Calu3 (cell line): Measurements from ENCODE around the gene SORL1-AS1.
"Not testable (repeated sequence)": the region's sequence is repeated elsewhere in the genome, so short reads cannot be mapped to it uniquely, and the experiment has no call there.

ENCODE experiments used
- BruUV-seq: library from RNA; stranded (reverse); fragments of 400-500 nt; replicated peaks from 2 replicates; lab custom pipeline; 2021; lab: Mats Ljungman, UMichigan
- CTCF ChIA-PET: fragments of 300-600 bp; sonication (Branson Sonifier 250); formaldehyde crosslinking; loops from one replicate; lab custom pipeline; 2022; ENCODE audit warnings: antibody characterized with exemption; lab: Charles Lee
- DNase-seq: peaks from one replicate; pipeline ENCODE4 v3.0.0; 2022
- H3K27ac Mint-ChIP-seq: one replicate; pipeline ENCODE4 v1.8.0; 2022; ENCODE audit warnings: mixed read lengths; ENCODE audit not compliant: unreplicated experiment
- H3K27me3 Mint-ChIP-seq: one replicate; pipeline ENCODE4 v1.8.0; 2022; ENCODE audit warnings: mixed read lengths; ENCODE audit not compliant: unreplicated experiment
- H3K36me3 Mint-ChIP-seq: one replicate; pipeline ENCODE4 v1.8.0; 2022; ENCODE audit warnings: mild to moderate bottlenecking, moderate library complexity, mixed read lengths; ENCODE audit not compliant: insufficient read depth, unreplicated experiment
- H3K4me1 Mint-ChIP-seq: one replicate; pipeline ENCODE4 v1.8.0; 2022; ENCODE audit warnings: mild to moderate bottlenecking, low read depth, mixed read lengths; ENCODE audit not compliant: unreplicated experiment
- H3K4me3 Mint-ChIP-seq: one replicate; pipeline ENCODE4 v1.8.0; 2022; ENCODE audit warnings: mild to moderate bottlenecking, low read depth, moderate library complexity, mixed read lengths; ENCODE audit not compliant: unreplicated experiment
- H3K9me3 Mint-ChIP-seq: one replicate; pipeline ENCODE4 v1.8.0; 2022; ENCODE audit warnings: low read depth, mixed read lengths; ENCODE audit not compliant: unreplicated experiment
- CTCF ChIP-seq: fragments of 200-600 bp; IDR thresholded peaks from one replicate; pipeline ENCODE4 v1.8.0; 2022; ENCODE audit warnings: antibody characterized with exemption; ENCODE audit not compliant: unreplicated experiment
- intact Hi-C: fragments of 100-400 bp; cut with micrococcal nuclease; formaldehyde crosslinking; loops from one replicate; pipeline ENCODE4 v1.10.0; 2022; ENCODE audit not compliant: unreplicated experiment

Gene SORL1-AS1

GRCh38 chr11:121415856-121416255 lies 36.9 kb downstream of the SORL1-AS1 start:
- CTCF ChIA-PET: interaction anchor here (0.7 kb wide), 1 partner anchor 924 kb away, joined by 6 read pairs; no protein-coding TSS in a partner anchor
- Mint-ChIP-seq H3K9me3 (no peaks in the 10 kb centered on the region), H3K36me3 (no peaks in the 10 kb centered on the region), H3K4me1 (peaks cover 8% of the 10 kb centered on the region), H3K27ac (no peak overlapping the region), H3K27me3 (no peaks in the 10 kb centered on the region), H3K4me3 (no peak overlapping the region)
- no peak for TF ChIP-seq CTCF
- peak; percentile 1 for DNase-seq
- no TSS peak for BruUV-seq
- intact Hi-C loops: no loop called here

- H3K27me3 Mint-ChIP-seq: no peaks in the 10 kb centered on the region
- no peak for TF ChIP-seq CTCF
- DNase-seq: no peak
- CTCF ChIA-PET: no interaction called here
- no peaks in the 10 kb centered on the region for H3K9me3 Mint-ChIP-seq
- no peak overlapping the region for H3K27ac Mint-ChIP-seq
- peaks cover 8% of the 10 kb centered on the region for H3K4me1 Mint-ChIP-seq
- BruUV-seq: no TSS peak
- no peak overlapping the region for H3K4me3 Mint-ChIP-seq
- intact Hi-C loops: no loop called here
- H3K36me3 Mint-ChIP-seq: no peaks in the 10 kb centered on the region
Observed at GRCh38 chr11:121414141-121414913, 38.4 kb downstream of the SORL1-AS1 start.

- intact Hi-C loops: no loop called here
- Mint-ChIP-seq H3K27me3 (no peaks in the 10 kb centered on the region), H3K4me1 (peaks cover 8% of the 10 kb centered on the region), H3K4me3 (no peak overlapping the region), H3K36me3 (no peaks in the 10 kb centered on the region), H3K27ac (no peak overlapping the region), H3K9me3 (no peaks in the 10 kb centered on the region)
- no TSS peak for BruUV-seq
- TF ChIP-seq CTCF: no peak
- CTCF ChIA-PET: no interaction called here
- DNase-seq: no peak
Observed at GRCh38 chr11:121412711-121413415, 39.9 kb downstream of the SORL1-AS1 start.

DNA sequence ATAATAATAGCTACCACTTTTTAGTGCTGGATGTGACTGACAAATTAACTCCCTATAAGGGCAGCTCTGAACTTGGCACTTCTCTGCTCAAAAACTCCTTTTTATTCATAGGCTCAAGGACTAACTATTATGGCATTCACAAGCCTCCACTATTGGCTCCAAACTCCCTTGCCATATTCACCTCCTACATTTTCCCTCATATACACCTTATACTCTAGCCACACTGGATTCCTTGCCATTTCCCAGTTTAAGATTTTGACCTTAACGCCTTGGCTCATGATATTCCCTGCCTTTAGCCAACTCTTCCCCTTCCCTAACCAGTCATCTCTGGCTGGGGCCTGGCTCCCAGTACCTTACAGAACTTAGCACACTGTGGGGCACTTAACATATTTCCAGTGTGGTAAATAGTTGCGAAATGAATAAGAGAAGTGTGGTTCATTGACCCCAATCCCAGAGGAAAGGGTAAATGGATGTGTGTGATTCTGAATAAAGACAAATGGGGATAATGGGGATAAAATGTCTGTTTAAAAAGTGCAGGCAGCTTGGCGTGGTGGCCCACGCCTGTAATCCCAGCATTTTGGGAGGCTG lies 40.7 kb downstream of the SORL1-AS1 start:
- Mint-ChIP-seq H3K4me1 (peaks cover 8% of the 10 kb centered on the region), H3K36me3 (no peaks in the 10 kb centered on the region), H3K27ac (no peak overlapping the region), H3K27me3 (no peaks in the 10 kb centered on the region), H3K9me3 (no peaks in the 10 kb centered on the region), H3K4me3 (no peak overlapping the region)
- intact Hi-C loops: no loop called here
- DNase-seq: no peak
- CTCF ChIA-PET: no interaction called here
- no peak for TF ChIP-seq CTCF
- BruUV-seq: no TSS peak

DNA sequence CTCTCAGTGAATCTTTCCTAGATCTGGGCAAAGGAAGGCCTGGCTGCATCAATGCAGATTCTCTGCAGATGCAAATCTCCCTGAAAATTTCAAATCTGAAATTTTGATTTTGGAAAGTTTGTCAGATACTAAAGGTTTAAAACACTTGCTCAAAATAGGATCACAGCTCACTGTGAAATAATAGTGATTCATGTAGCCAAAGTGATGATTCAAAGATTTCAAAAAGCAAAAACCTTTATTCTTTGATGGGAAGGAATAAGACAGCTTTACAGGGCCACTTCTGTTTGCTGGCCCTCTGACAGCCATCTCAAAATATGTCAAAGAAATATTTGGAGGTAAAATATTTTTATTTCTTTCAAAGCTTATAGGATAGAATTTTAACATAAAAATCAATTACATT lies 41.4 kb downstream of the SORL1-AS1 start:
- H3K27ac Mint-ChIP-seq, intact Hi-C loops, BruUV-seq, H3K4me3 Mint-ChIP-seq, H3K4me1 Mint-ChIP-seq, DNase-seq, CTCF ChIA-PET, H3K27me3 Mint-ChIP-seq, H3K9me3 Mint-ChIP-seq, H3K36me3 Mint-ChIP-seq: not testable (repeated sequence)

DNA sequence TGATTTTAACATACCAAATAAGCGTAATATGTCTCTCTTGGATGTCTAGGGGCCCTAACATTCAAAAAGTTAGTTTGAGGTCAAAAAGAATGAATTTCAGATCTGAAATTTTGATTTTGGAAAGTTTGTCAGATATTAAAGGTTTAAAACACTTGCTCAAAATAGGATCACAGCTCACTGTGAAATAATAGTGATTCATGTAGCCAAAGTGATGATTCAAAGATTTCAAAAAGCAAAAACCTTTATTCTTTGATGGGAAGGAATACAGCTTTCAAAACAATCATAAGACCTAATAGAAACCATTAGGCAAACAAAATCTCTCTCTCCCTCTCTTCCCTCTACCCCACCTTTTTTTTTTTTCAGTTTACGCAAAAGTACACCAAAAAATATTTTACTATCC lies 42.7 kb downstream of the SORL1-AS1 start:
- H3K4me3 Mint-ChIP-seq, H3K9me3 Mint-ChIP-seq, H3K4me1 Mint-ChIP-seq, H3K36me3 Mint-ChIP-seq, CTCF ChIA-PET, H3K27ac Mint-ChIP-seq, BruUV-seq, H3K27me3 Mint-ChIP-seq, intact Hi-C loops, DNase-seq: not testable (repeated sequence)
